AML-193 (cell line): ENCODE data around the gene CHD6.
A peak's percentile ranks its signal among the peaks of the same experiment; 100 is the strongest.

Experiments
- DNase-seq, 2 experiments: peaks; one replicate each; lab custom pipeline; 2025; lab: John Stamatoyannopoulos, UW

CHD6 gene

GRCh38 chr20:41427833-41428232 lies 190.3 kb downstream of the CHD6 start:
- DNase-seq, result no peak

- no peak for DNase-seq
Observed at GRCh38 chr20:41426976-41427375, 191.2 kb downstream of the CHD6 start.

GRCh38 chr20:41426086-41426830 lies 191.9 kb downstream of the CHD6 start:
- DNase-seq, result no peak

- DNase-seq, result no peak
Observed at GRCh38 chr20:41425180-41425884, 192.8 kb downstream of the CHD6 start.

- DNase-seq, result no peak
Observed at GRCh38 chr20:41424546-41424945, 193.6 kb downstream of the CHD6 start.

GRCh38 chr20:41424011-41424410 lies 194.2 kb downstream of the CHD6 start:
- DNase-seq, result no peak

- DNase-seq, result no peak
Observed at GRCh38 chr20:41422953-41423352, 195.2 kb downstream of the CHD6 start.

GRCh38 chr20:41418739-41419293 lies 199.4 kb downstream of the CHD6 start:
- DNase-seq, result no peak

- DNase-seq, result no peak
Observed at GRCh38 chr20:41418031-41418430, 200.1 kb downstream of the CHD6 start.

GRCh38 chr20:41415191-41415590 lies 203.0 kb downstream of the CHD6 start:
- no peak for DNase-seq

- no peak for DNase-seq
Observed at GRCh38 chr20:41413169-41413568, 205.0 kb downstream of the CHD6 start.

GRCh38 chr20:41412324-41413120 lies 205.7 kb downstream of the CHD6 start:
- no peak for DNase-seq

- DNase-seq, result peak; percentile 2 to 37
Observed at GRCh38 chr20:41411391-41411847, 206.8 kb downstream of the CHD6 start.

GRCh38 chr20:41408986-41409385 lies 209.2 kb downstream of the CHD6 start:
- DNase-seq, result peak; percentile 39 to 53

GRCh38 chr20:41408156-41408794 lies 209.9 kb downstream of the CHD6 start:
- peak; percentile 59 to 60 for DNase-seq

GRCh38 chr20:41407607-41408006 lies 210.6 kb downstream of the CHD6 start:
- DNase-seq, result no peak

GRCh38 chr20:41406896-41407444 lies 211.2 kb downstream of the CHD6 start:
- no peak for DNase-seq

GRCh38 chr20:41406353-41406752 lies 211.8 kb downstream of the CHD6 start:
- no peak for DNase-seq

- no peak for DNase-seq
Observed at GRCh38 chr20:41405436-41405835, 212.7 kb downstream of the CHD6 start.

- DNase-seq, result no peak
Observed at GRCh38 chr20:41403604-41404003, 214.6 kb downstream of the CHD6 start.

- no peak for DNase-seq
Observed at GRCh38 chr20:41398408-41398807, 219.8 kb downstream of the CHD6 start.
